Fibroblast of upper back skin (primary cell): ENCODE measurements around the gene GUCY2C.
A peak's percentile ranks its signal among the peaks of the same experiment; 100 is the strongest.
"Not testable (repeated sequence)": the region's sequence is repeated elsewhere in the genome, so short reads cannot be mapped to it uniquely, and the experiment has no call there.

Experiments
- DNase-seq: peaks from one replicate; pipeline ENCODE4 v3.0.0-alpha.2; 2013

Gene GUCY2C

DNA sequence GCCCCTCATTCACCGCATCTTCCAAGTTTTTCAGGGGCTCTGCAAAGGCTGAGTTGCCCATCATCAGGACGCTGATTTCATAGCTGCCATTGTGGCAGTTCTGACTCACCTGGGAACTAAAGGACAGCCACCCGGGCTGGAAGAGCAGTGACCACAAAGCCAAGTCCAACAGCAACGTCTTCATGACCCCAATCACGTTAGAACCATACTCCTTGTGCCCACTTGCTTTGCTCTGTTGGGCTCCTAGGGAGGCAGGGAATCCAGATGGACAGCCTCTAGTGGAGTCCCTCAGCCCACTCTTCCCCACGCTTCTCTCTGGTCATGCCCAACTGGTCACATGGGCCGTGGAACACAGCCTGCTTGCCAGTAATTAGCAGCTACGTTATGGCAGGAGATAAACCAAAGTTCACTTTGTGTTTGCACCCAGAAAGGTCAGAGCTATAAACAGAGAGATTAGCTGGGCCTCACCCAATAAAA is at the start of gene GUCY2C:
GUCY2C (minus strand) TSS at position 335 of the 477 bp plus-strand sequence; CDS start at position 184, 151 bp downstream.
- DNase-seq, result no peak

DNA sequence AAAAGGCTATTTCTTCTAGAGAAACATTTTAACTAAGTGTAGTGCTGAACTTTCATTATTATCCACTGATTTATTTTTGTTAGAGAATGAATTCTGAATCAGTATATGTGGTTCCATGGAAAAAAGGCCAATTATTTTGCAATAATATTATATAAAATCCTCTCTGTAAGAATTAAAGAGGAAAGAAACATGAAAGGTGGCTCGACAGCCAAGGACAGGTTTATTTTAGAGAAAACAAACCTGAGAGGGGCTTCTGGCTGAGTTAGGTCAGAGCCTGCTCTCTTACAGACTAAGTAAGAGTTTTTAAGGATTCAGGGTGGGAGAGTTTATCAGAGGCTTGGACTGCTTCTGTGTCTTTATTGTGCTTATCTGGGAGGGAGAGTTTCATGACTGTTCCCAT is 46.7 kb upstream of the GUCY2C start:
- DNase-seq, result no peak

DNA sequence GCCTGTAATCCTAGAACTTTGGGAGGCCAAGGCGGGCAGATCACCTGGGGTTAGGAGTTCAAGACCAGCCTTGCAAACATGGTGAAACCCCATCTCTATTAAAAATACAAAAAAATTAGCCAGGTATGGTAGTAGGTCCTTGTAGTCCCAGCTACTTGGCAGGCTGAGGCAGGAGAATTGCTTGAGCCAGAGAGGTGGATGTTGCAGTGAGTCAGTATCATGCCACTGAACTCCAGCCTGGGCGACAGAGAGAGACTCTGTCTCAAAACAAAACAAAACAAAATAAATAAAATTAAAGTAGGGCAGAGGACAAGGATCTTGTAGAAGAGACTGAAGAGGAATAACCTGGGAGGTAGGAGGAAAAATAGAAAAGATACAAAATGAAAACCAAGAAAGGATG is 45.5 kb upstream of the GUCY2C start:
- no peak for DNase-seq

DNA sequence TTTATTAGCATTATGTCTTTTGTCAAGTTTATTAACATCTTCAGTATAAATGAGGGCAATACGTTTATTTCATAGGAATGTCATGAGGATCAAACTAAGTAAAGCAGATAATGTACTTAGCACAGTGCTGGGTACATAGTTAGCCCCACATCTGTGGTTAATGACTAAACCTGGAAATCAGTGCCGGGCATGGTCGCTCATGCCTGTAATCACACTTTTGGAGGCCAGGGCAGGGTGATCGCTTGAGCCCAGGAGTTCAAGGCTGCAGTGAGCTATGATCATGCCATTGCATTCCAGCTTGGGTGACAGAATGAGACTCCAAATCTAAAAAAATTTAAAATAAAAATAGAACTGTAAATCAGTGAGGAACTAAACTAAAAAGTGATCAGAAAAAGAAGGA is 44.8 kb upstream of the GUCY2C start:
- DNase-seq, result no peak

DNA sequence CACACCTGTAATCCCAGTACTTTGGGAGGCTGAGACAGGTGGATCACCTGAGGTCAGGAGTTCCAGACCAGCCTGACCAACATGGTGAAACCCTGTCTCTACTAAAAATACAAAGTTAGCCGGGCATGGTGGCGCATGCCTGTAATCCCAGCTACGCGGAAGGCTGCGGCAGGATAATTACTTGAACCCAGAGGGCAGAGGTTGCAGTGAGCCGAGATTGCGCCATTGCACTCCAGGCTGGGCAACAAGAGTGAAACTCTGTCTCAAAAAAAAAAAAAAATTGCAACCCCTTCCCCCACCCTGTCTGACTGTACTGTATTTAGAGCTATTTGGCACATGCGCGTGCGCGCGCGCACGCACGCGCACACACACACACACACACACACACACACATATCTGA is 40.0 kb upstream of the GUCY2C start:
- not testable (repeated sequence) for DNase-seq

DNA sequence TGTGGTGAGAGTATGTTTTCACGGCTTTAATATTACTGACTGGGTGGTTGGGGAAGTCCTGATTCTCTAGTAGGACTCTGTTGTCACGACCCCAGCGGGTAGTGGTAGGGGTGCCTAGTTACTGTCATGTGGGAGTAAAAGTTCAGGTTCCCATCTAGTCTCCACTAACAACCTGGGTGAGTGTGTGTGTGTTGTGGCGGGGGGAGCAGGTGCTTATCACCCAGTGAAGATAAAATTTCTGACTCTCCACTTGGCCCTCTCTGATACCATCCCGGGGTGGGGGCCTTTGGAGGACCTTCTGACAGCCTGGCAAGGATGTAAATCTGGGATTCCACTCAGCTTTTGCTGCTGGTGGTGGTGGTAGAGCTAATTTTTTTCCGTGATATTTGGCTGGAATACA is 35.4 kb upstream of the GUCY2C start:
- no peak for DNase-seq

DNA sequence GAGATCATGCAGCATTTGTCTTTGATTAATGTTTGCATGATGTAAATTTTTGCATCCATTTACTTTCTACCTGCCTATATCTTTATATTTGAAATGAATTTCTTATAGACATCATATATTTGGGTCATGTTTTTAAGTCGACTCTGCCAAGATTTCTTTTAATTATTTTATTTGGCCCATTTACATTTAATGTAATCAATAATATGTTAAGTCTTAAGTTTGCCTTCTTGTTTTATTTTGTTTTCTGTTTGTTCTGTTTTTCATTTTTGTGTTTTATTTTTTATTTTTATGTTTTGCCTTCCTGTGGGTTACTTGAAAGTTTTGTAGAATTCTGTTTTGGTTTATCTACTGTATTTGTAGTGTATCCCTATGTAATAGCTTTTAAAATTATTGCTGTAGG is 33.2 kb upstream of the GUCY2C start:
- no peak for DNase-seq

DNA sequence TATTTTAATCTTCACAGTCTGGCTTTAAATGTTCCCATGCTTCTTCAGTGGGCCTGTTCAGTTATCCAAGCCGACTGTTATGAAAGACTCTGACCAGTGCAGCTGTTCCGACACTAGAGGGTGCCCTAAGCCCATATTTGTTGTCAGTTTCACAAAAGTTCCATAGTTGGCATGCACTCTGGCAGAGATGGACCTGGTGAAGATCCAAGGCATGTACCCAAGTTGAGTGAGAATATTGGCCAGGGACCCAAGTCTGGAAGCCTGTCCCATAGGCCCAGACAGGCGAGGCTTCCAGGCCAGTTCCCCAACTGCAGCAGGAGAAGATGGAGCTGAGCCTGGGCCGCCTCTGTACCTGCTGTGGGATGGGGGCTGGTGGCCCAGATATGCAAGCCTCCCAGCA is 27.4 kb upstream of the GUCY2C start:
- DNase-seq, result peak; percentile 19

DNA sequence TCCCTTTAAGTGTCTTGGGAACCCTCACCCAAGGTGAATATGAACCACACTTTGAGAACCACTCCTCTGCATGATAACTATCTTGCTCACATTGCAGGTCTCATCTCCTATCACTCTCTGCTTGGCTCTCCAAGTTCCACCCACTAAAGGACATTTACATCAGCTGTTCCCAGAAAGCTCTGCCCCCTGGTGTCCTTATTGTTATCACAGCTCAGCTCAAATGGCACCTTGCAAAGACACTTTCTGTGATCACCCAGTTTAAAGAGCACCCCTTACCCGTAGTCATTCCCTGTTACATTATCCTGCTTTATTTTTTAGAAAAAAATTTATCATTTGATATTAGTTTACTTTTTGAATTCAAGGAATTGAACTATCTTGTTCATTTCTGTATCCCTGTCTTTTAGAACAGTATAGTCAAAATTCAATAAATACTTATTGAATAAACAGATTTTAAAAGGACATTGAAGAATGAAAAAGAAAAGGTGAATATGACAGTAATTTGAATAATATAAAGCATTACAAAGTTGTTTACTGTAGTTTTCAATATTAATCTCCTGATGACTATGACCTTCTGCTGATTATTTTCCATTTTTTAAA is 20.5 kb upstream of the GUCY2C start:
- peak; percentile 31 for DNase-seq

DNA sequence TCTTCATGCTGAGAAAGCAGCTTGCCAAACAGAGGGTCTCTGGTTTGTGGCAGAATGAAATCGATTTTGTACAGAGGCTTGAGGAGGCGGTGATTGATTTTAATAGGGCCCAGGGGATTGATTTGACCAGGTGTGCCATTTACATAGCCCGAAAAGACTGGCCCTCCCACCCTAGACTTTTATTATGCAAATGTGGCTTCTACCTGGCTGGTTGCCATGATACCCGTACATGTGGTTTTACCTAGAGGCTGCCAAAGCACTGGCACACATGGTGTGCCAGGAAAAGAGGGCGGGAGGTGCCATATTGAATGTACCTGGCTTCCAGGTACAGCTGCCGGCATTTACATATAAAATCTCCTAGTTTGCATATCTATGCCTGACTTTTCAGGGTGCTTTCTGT is 18.0 kb upstream of the GUCY2C start:
- DNase-seq, result no peak

DNA sequence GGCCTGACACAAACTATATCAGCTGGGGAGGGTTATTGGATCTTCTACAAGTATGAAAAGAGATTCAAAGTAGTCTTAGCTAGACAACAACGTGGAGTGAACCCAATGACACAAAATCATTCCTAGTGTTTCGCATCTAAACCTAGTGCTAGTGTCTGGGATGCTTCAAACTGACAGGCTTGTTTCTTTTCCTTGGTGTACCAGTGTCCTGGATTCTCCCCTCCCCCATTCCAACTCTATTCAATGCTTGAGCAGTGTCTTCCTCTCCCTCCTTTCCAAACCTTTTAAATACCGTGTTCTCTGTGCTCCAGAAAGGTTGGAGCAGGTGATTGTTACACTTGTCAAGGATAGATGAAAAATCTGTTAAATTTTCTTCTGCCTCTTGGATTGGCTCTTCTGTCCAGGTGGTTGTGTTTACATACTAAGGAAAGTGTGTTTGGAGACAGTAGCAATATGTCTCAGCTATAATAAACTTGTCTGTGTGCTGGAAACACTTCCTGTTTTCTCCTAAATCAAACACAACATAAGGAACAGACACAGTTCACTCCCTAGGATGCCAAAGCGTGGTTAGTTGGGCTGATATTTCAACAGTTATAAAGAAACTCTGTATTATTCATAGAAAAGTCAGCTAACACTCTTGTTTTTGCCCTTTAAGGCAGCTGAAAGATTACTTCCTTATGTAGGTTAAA is 14.4 kb upstream of the GUCY2C start:
- no peak for DNase-seq

DNA sequence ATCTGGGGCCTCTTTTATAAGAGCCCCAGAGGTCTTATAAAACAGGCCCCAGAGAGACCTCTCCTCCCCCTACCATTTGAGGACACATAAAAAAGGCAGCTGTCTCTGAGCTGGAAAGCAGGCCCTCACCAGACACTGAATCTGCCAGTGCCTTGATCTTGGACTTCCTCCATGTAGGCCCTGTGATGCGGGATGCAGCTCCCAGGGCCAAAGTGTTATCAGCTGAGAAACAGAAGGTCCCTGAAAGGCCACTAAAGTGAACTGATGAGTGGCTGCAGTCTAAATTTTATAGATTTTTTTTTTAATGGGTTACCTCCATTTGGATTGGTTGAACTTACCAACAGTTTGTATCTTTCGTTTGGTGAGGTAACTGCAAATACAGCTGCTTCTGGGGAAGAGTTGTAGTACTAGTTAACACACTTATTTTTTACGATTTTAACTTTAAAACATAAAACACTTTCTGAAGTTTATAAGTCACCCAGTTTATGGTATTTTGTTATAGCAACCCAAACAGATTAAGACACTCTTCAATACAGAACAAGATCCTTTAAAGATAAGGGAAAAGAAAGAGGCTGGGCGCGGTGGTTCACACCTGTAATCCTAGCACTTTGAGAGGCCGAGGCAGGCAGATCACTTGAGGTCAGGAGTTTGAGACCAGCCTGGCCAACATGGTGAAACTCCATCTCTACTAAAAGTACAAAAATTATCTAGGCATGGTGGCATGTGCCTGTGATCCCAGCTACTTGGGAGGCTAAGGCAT is 5.6 kb upstream of the GUCY2C start:
- DNase-seq, result no peak

DNA sequence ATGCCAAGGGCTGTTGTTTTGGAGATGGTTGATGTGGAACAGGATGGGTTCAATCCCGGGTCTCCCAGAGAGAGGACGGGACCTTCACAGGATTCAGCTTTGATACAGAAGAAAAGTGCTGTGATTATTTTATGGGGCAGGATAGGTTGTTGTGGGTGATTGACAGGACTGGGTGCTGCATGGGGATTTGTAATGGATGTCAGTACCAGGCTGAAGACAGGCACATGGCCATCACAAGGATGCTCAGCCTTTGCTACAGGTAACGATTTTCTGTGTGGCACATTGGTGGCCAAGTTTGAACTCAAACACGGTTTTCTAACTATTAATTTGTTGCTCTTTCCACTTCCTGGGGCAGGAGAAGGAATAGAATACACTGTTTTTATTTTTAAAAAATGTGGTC is 4.5 kb upstream of the GUCY2C start:
- DNase-seq, result no peak

DNA sequence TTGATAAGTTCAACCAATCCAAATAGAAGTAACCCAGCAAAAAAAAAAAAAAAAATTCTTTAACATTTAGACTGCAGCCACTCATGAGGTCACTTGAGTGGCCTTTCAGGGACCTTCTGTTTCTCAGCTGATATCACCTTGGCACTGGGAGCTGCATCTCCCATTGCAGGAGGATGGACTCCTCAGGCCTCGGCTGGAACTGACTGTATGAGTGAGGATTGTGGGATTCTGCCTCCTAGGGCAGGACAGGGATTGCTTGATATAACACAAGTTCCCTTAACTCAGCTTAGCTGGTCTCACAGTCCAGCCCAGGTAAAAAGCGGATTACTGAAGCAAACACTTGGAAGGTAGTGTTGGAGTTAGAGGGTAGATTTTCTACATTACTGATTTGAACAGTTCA is 3.5 kb upstream of the GUCY2C start:
- no peak for DNase-seq

DNA sequence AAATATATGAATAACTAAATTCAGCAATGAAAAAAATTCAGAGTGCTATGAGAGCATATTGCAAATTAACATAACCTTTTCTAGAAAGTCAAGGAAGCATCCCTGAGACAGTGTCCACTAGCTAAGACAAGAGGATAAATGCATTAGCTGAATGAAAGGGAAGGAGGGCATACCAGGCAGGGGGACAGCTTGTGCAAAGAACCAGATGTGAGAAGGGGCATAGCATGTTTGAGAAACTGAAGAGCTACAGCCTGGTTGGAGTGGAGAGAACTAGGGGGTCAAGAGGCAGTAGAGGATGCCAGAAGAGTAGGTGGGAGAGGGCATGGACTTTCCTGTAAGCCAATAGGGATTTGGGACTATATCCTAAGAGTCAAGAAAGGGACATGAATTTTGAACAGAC is 2.2 kb upstream of the GUCY2C start:
- no peak for DNase-seq

DNA sequence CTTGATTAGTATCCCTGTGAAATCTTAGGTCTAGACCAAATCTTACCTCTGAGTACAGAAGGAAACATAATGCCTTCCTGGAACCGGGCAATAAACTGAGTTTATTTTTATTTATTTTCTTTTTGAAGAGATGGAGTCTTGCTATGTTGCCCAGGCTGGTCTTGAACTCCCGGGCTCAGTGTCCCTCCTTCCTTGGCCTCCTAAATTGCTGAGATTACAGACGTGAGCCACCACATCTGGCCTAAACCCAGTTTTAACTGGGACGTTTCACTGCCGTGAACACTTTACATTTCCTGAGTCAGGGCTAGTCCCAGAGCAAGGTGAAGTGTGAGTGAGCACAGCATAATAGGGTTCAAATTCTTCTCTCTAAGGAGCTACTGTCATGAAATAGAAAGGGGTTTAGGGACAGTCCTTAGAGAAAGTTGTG is 671 bp downstream of the GUCY2C start:
- DNase-seq, result no peak

DNA sequence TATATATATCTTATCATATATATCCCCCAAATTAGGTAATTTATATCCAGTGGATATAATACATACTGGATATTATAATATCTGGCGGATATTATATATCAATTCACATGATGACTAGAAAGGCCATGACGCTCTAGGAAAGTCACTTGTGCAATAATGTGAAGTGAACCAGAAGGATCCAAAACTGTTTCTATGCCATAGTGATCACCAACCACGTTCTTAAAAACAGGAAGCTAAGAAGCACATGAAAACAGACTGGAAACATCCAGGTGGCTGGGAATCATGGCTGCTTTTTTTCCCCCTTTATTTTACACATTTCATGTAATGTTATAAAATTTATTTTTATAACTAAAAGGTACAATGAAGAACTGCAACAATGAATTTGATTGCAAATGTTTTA is 1.4 kb downstream of the GUCY2C start:
- no peak for DNase-seq

DNA sequence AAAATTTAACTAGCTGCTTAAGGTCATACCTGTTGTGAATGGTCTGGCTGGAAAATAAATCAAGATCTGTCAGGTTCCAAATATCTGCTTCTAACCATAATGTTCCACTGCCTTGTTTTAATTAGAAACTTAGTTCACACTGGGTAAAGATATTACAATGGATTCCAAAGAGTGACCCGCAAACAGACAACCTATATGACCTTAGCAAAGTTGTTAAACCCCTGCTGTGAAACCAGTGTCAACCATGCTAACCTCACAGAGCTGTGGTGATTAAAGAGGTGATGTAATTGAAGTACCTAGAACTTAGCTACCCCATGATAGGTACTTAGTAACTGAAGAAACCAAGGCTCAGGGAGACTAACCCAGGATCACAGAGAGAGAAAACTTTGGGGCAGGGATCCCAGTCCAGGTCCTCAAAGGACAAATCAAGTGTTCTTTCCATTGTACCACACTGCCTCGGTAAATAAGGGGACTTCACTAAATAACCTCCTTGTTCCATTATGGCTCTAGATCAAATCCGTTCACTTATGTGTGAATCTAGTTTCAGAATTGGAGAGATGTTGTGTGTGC is 2.2 kb downstream of the GUCY2C start:
- no peak for DNase-seq

DNA sequence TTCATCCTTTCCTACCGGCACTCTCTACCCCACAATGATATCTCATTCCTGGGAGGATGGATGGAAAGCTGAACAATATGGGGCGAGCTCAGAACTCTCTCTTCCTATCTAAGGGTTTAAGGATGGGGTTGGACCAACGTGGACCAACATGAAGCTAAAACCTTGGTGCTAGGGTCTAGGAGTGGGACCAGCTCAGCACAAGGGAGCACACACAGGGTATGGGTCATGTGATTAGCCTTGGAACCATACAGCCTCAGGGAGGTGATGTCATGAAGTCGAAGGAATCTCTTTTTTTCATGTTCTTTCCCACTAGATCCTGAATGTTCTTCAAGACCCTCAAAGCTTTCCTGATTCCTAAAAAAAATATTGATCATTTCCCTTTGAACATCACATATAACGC is 3.3 kb downstream of the GUCY2C start:
- no peak for DNase-seq

DNA sequence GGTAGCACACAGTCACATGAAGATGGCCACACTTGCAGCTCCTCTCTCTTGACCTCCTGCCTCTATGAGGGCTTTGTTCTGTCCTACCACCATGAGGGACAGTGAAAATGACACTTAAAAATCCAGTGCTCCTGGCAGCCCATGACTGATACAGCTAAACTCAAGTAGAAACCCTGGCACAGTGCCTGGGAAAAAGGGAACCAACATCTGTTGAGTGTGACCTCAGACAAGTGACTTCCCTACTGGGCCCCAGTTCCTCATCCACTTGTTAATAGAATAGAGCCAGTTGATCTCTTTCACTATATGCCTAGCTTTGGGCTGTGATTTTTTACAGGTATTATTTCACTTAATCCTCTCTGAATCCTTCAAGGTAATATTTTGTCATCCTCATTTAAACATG is 4.8 kb downstream of the GUCY2C start:
- no peak for DNase-seq

DNA sequence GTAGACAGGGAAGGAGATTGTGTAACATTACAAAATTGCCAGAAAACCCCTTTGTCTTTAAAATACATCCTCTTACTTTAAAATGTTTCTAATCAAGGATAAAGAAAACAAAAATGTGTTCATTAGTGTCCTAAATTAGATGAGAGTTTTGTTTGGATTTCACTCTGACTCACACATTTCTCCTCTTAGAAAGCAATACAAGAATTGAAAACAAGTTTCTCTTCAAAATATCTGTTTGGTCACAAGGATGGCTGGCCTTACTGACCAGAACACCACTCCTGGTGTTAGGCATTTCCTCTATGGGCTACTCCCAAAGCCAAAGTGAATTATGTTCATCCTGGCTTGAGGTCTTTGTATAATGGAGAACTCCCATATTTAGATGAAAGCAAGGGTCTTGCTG is 6.4 kb downstream of the GUCY2C start:
- no peak for DNase-seq

DNA sequence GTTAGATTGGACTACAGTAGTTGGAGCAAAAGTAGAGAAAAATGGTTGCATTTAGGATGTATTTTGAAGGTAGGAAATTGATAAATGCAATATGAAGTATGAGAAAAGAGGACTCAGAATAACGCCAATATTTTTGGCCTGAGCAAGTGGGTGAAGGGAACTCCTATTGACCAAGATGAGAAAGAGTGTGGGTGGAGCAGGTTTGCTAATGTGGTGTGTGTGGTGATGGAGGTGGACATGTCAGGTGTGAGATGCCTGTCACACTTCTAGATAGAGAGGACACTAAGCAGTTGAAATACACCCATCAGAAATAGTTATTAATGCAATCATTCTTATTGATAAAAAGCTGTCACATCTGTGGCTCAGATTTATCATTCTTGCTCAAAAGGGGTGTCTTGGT is 7.3 kb downstream of the GUCY2C start:
- DNase-seq, result no peak

DNA sequence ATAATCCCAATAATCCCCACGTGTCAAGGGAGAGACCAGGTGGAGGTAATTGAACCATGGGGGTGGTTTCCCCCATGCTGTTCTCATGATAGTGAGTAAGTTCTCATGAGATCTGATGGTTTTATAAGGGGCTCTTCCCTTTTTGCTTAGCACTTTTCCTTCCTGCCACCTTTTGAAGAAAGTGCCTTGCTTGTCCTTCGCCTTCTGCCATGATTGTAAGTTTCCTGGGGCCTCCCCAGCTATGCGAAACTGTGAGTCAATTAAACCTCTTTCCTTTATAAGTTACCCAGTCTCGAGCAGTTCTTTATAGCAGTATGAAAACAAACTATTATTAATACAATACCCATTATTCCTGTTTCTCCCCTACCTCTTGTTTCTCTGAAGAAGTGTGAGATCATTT is 14.2 kb downstream of the GUCY2C start:
- DNase-seq, result not testable (repeated sequence)

DNA sequence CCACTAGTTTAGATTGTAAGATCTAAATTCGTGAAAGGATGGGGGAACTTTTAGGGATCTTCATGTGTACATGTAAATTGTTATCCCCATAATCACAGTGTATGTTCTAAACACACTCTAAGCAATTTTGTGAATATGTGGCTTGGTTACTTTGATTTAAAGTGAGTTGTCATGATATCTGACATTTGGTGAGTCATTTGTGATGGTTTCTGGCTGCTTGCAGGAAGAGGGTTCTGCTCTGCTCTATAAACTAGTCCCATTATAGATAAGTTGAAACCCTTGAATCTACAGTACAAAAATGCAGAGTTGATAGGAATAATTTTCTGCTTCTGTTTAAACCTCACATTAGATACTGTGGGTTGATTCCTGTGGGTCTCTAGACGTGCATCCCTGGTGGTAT is 14.8 kb downstream of the GUCY2C start:
- no peak for DNase-seq
